ENCODE measurements around the gene TMC4. TPM values are rescaled to one million over a fixed set of nuclear protein-coding genes. Genes with fewer than 3 reads are reported as not detected.

The TMC4 gene
- total and polyA plus RNA-seq, 12 donors: 0.59 to 11.6 (median 2.1) TPM

DNA sequence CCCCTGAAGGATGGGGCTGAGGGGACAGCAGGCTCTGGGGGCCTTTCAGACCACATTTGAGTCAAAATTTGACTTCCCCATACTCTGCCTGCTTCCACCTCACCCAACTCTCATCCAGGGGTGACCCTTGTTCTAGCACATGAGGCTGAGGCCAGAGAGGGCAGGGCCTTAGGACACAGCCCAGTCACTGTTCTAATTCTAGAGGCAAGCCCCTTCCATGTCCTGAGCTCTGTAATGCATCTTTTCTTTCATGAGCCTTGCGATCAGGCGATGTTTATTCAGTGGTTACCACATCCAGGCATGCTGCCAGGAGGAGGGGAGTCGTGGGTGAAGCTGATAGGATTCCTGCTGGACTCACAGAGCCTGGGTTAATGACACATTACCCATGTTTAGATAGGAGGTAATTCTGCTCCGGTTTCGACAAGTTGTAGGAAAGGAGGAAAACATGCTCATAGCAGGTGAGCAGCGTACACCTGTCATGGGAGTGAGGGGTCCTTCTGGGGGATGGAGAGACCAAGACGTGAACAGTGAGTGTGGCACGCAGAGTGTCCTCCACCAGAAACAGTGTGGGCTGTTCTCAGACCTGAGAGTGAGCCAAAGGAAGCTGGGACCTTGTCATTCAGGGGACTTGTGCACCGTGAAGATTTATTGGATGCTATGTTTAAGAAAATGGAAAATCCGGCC, 37.0 kb upstream of the TMC4 start:
- peak overlapping the region in 9 of 10 donors; percentile 6 to 96 (median 78) for H3K27ac ChIP-seq
- TF ChIP-seq, protein P1, sequence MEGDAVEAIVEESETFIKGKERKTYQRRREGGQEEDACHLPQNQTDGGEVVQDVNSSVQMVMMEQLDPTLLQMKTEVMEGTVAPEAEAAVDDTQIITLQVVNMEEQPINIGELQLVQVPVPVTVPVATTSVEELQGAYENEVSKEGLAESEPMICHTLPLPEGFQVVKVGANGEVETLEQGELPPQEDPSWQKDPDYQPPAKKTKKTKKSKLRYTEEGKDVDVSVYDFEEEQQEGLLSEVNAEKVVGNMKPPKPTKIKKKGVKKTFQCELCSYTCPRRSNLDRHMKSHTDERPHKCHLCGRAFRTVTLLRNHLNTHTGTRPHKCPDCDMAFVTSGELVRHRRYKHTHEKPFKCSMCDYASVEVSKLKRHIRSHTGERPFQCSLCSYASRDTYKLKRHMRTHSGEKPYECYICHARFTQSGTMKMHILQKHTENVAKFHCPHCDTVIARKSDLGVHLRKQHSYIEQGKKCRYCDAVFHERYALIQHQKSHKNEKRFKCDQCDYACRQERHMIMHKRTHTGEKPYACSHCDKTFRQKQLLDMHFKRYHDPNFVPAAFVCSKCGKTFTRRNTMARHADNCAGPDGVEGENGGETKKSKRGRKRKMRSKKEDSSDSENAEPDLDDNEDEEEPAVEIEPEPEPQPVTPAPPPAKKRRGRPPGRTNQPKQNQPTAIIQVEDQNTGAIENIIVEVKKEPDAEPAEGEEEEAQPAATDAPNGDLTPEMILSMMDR (IDR thresholded peaks at IDR 0.05): no peak
- no peaks in the 10 kb centered on the region for H3K9me3 ChIP-seq
- WGBS, 2 donors: 32 to 41% methylated on average over 10 of the region's 10 CpGs
- peak; percentile 37 to 78 (median 66) for ATAC-seq
- peaks cover 12 to 66% (median 51%) of the 10 kb centered on the region in 9 donors for H3K4me1 ChIP-seq
- peaks cover 0 to 43% (median 28%) of the 10 kb centered on the region in 9 donors for H3K36me3 ChIP-seq
- intact Hi-C loops (cut with DNase I): no loop called here
- peak; percentile 72 to 82 for DNase-seq
- peak overlapping the region in 1 of 10 donors; percentile 34 for H3K4me3 ChIP-seq
- H3K27me3 ChIP-seq: no peaks in the 10 kb centered on the region

DNA sequence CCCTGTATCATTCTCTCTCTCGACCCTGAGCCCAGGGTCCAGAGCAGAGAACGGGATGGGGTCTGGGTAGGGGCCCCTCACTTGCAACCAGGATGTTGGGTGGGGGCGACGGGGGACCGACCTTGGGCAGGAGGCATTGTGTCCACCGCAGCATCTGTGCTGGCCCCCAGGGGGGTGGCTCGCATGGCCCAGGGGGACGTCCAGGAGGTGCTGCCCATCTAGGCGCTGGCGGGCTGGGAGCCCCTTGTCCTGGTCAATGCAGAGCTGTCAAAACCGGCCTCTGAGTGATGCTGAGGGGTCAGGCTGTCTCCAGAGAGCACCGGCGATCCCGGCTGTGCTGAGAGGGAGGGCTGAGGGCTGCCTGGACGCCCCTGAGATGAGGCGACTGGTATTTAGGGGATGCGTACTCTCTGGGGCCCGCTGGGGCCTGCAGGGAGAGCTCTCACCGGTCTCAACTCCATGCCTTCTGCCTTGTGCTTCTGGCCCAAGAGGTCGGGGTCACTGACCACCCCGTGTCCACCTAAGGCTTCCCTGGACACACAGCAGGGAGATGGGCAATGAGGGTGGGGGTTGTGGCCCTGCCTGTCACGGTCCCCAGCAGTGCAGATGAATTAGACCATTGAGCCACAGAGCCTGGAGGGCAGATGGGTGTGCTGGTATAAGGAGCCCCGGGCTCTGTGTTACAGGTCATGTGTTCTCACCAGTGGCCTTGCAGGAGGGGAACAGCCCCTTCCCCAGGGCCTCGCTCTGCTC, 36.3 kb upstream of the TMC4 start:
- intact Hi-C loops (cut with DNase I): no loop called here
- H3K27me3 ChIP-seq: no peaks in the 10 kb centered on the region
- H3K27ac ChIP-seq: peak overlapping the region in 9 of 10 donors; percentile 6 to 96 (median 78)
- ATAC-seq (peak in 6 of 8 donors; percentile 0 to 36 (median 6)), DNase-seq (no peak)
- peaks cover 0 to 50% (median 35%) of the 10 kb centered on the region in 9 donors for H3K36me3 ChIP-seq
- 52 to 61% methylated on average over 24 of the region's 24 CpGs for WGBS, 2 donors
- no peaks in the 10 kb centered on the region for H3K9me3 ChIP-seq
- TF ChIP-seq, protein P1 (IDR thresholded peaks at IDR 0.05): no peak
- H3K4me1 ChIP-seq: peaks cover 12 to 73% (median 58%) of the 10 kb centered on the region in 9 donors
- peak overlapping the region in 1 of 10 donors; percentile 34 for H3K4me3 ChIP-seq

DNA sequence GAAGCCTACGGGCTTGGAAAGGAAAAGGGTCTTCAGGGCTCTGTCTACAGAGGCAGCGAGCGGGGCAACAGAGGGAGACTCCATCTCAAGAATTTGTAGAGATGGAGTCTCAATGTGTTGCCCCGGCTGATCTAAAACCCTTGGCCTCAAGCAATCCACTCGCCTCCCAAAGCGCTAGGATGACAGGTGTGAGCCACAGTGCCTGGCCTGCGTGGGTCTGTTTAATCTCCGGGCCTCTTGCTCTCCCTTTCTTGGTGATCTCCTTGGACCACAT, 35.8 kb upstream of the TMC4 start:
- DNase-seq: no peak
- H3K4me1 ChIP-seq: peaks cover 12 to 78% (median 63%) of the 10 kb centered on the region in 9 donors
- WGBS, 2 donors: 79 to 82% methylated on average over 8 of the region's 8 CpGs
- peak overlapping the region in 1 of 10 donors; percentile 25 for H3K4me3 ChIP-seq
- H3K27me3 ChIP-seq: no peaks in the 10 kb centered on the region
- no peaks in the 10 kb centered on the region for H3K9me3 ChIP-seq
- peak overlapping the region in 8 of 10 donors; percentile 54 to 96 (median 78) for H3K27ac ChIP-seq
- no peak for ATAC-seq
- peaks cover 0 to 55% (median 40%) of the 10 kb centered on the region in 9 donors for H3K36me3 ChIP-seq
- intact Hi-C loops (cut with DNase I): no loop called here
- TF ChIP-seq, protein P1 (IDR thresholded peaks at IDR 0.05): no peak

DNA sequence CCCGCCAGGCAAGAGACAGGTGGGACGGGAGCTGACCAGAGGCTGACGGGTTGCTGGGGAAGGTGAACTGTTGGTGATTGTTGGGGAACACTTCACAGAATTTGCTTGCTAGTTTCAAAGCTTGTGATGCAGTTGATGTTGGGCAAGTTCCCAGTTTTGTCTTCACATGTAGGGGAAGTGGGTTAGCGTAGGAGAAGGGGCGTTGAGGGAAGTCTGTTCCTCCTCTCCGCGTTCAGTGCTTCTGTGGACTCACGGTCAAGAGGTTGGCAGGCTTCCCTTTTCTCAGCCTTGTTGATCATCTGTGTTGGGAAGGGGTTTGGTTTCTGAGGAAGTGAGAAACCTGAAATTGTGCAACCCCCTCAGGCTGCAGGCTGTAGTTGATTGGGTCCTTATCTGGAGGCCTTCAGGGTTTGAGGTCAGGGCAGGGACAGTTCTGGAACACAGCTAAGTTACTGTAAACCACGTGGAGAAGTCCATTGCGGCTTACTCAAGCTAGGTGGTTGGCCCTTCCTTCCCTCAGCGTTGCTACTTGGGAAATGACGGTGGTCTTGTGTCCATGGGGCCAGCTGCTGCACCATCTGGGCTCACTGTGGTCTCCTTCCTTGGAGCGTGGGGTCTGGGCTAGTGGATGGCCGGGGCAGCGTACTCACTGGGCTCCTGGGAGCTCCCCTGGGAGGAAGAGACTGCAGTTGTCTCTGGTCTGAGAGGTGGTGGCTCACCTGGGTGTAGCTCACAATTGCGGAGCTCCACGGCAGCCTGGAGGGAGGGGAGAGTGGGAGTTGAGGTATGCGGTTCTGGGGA, 35.2 kb upstream of the TMC4 start:
- peak overlapping the region in 9 of 10 donors; percentile 36 to 99 (median 78) for H3K27ac ChIP-seq
- ATAC-seq (peak; percentile 54 to 79 (median 63)), DNase-seq (peak in 1 of 2 donors; percentile 78)
- TF ChIP-seq, protein P1 (IDR thresholded peaks at IDR 0.05): no peak
- peaks cover 0 to 60% (median 43%) of the 10 kb centered on the region in 9 donors for H3K36me3 ChIP-seq
- no peaks in the 10 kb centered on the region for H3K9me3 ChIP-seq
- peak overlapping the region in 1 of 10 donors; percentile 54 for H3K4me3 ChIP-seq
- WGBS, 2 donors: 64 to 70% methylated on average over 18 of the region's 18 CpGs
- H3K27me3 ChIP-seq: no peaks in the 10 kb centered on the region
- intact Hi-C loops (cut with DNase I): no loop called here
- H3K4me1 ChIP-seq: peaks cover 13 to 84% (median 68%) of the 10 kb centered on the region in 9 donors
